HG03469 (cell line): ENCODE data around the gene ZMYND12.
"Not testable (repeated sequence)": the region's sequence is repeated elsewhere in the genome, so short reads cannot be mapped to it uniquely, and the experiment has no call there.

Experiments
- ATAC-seq: cut with Tn5 transposase; IDR thresholded peaks from one replicate; pipeline ENCODE4 v1.9.1; 2021; ENCODE audit warnings: mild to moderate bottlenecking, moderate library complexity, moderate number of reproducible peaks; ENCODE audit not compliant: unreplicated experiment

Gene ZMYND12

GRCh38 chr1:42456010-42456753 is at the start of gene ZMYND12, which contains the start of gene PPCS:
Gene ZMYND12, minus strand, starts transcription at chr1:42456022. Its CDS starts 25 bp downstream, at chr1:42455997.
Gene PPCS, plus strand, starts transcription at chr1:42456543. Its CDS starts 23 bp downstream, at chr1:42456566.
- peak; percentile 58 for ATAC-seq

- no peak for ATAC-seq
Observed at GRCh38 chr1:42504535-42505128, 48.8 kb upstream of the ZMYND12 start.

GRCh38 chr1:42502031-42502430 is 46.2 kb upstream of the ZMYND12 start:
- ATAC-seq = not testable (repeated sequence)

- ATAC-seq = no peak
Observed at GRCh38 chr1:42490237-42490636, 34.4 kb upstream of the ZMYND12 start.

GRCh38 chr1:42484382-42484781 is 28.6 kb upstream of the ZMYND12 start:
- ATAC-seq = no peak

- no peak for ATAC-seq
Observed at GRCh38 chr1:42482635-42483153, 26.9 kb upstream of the ZMYND12 start.

- ATAC-seq = no peak
Observed at GRCh38 chr1:42480921-42481320, 25.1 kb upstream of the ZMYND12 start.

- ATAC-seq = no peak
Observed at GRCh38 chr1:42479621-42480020, 23.8 kb upstream of the ZMYND12 start.

- ATAC-seq = no peak
Observed at GRCh38 chr1:42477775-42478174, 22.0 kb upstream of the ZMYND12 start.

- not testable (repeated sequence) for ATAC-seq
Observed at GRCh38 chr1:42477354-42477753, 21.5 kb upstream of the ZMYND12 start.

- ATAC-seq = no peak
Observed at GRCh38 chr1:42476605-42477004, 20.8 kb upstream of the ZMYND12 start.

GRCh38 chr1:42469727-42470126 is 13.9 kb upstream of the ZMYND12 start:
- ATAC-seq = no peak

- no peak for ATAC-seq
Observed at GRCh38 chr1:42466030-42466429, 10.2 kb upstream of the ZMYND12 start.

- ATAC-seq = no peak
Observed at GRCh38 chr1:42463921-42464320, 8.1 kb upstream of the ZMYND12 start.

GRCh38 chr1:42462828-42463763 is 7.3 kb upstream of the ZMYND12 start, which contains the start of gene CCDC30:
Gene CCDC30, plus strand, starts transcription at chr1:42463286. Its CDS starts 17,266 bp downstream, at chr1:42480552.
- ATAC-seq = peak; percentile 93

- ATAC-seq = no peak
Observed at GRCh38 chr1:42461196-42461595, 5.4 kb upstream of the ZMYND12 start.

- peak; percentile 27 for ATAC-seq
Observed at GRCh38 chr1:42456754-42457089, 900 bp upstream of the ZMYND12 start.

- no peak for ATAC-seq
Observed at GRCh38 chr1:42454403-42454802, 1.4 kb downstream of the ZMYND12 start.

GRCh38 chr1:42453386-42453785 is 2.4 kb downstream of the ZMYND12 start:
- ATAC-seq = no peak

GRCh38 chr1:42450061-42450460 is 5.8 kb downstream of the ZMYND12 start:
- ATAC-seq = no peak

- no peak for ATAC-seq
Observed at GRCh38 chr1:42449256-42449655, 6.6 kb downstream of the ZMYND12 start.
